Activated CD8-positive, alpha-beta memory T cell treated with anti-CD3 and anti-CD28 coated beads for 36 hours (primary cell): ENCODE results near the gene TNFRSF25. TPM values are rescaled to one million over a fixed set of nuclear protein-coding genes. Genes with fewer than 3 reads are reported as not detected.

Experiments
- CTCF ChIA-PET: fragments of 350-600 bp; sonication (Branson Sonifier 250); formaldehyde crosslinking; loops from one replicate; lab custom pipeline; 2021; ENCODE audit warnings: antibody characterized with exemption; lab: Charles Lee
- POLR2A ChIA-PET: fragments of 350-600 bp; sonication (Branson Sonifier 250); formaldehyde crosslinking; loops from one replicate; lab custom pipeline; 2021; ENCODE audit warnings: antibody characterized with exemption; lab: Charles Lee
- total RNA-seq, 2 experiments: library from RNA; stranded (reverse); gene quantifications; one replicate each; pipeline ENCODE4 v1.2.3, GENCODE V29; 2021

TNFRSF25 gene
- total RNA-seq, 2 experiments from 2014 or later, result 89.9 to 91.3 TPM

GRCh38 chr1:6491480-6491962 lies 25.5 kb upstream of the TNFRSF25 start, which contains the start of gene PLEKHG5:
TSS of gene PLEKHG5 (minus strand) at chr1:6491667. CDS start at chr1:6477571, 14,096 bp downstream.
- ChIA-PET POLR2A (interaction anchor here (0.5 kb wide), 1 partner anchor 723 kb away, joined by 3 read pairs; no protein-coding TSS in a partner anchor), CTCF (interaction anchor here (1.0 to 3.8 kb wide), 5 partner anchors 11 to 68 kb away, joined by 3 to 21 read pairs (median 4); partner anchors contain the start of genes NOL9 and TAS1R1)

- CTCF ChIA-PET, result interaction anchor here (1.0 to 3.8 kb wide), 9 partner anchors 9 to 153 kb away, joined by 3 to 21 read pairs (median 4); partner anchors contain the start of genes NOL9 and TAS1R1
- POLR2A ChIA-PET, result no interaction called here
These were observed 25.1 kb upstream of the TNFRSF25 start for GRCh38 chr1:6491081-6491449.

GRCh38 chr1:6490181-6491080 lies 24.5 kb upstream of the TNFRSF25 start:
- ChIA-PET CTCF (interaction anchor here (0.7 to 3.8 kb wide), 27 partner anchors 8 to 463 kb away, joined by 3 to 21 read pairs (median 4); partner anchors contain the start of genes NOL9, RNF207 and TAS1R1), POLR2A (no interaction called here)

GRCh38 chr1:6489799-6490180 lies 23.8 kb upstream of the TNFRSF25 start:
- POLR2A ChIA-PET, result no interaction called here
- CTCF ChIA-PET, result interaction anchor here (0.7 to 3.8 kb wide), 24 partner anchors 8 to 462 kb away, joined by 3 to 21 read pairs (median 4); partner anchors contain the start of genes NOL9 and TAS1R1

GRCh38 chr1:6489383-6489765 lies 23.4 kb upstream of the TNFRSF25 start:
- POLR2A ChIA-PET, result no interaction called here
- CTCF ChIA-PET, result interaction anchor here (0.9 to 3.8 kb wide), 17 partner anchors 9 to 243 kb away, joined by 3 to 21 read pairs (median 5); partner anchors contain the start of genes NOL9 and TAS1R1

GRCh38 chr1:6488602-6489382 lies 22.8 kb upstream of the TNFRSF25 start:
- CTCF ChIA-PET, result interaction anchor here (0.6 to 3.8 kb wide), 19 partner anchors 8 to 295 kb away, joined by 3 to 21 read pairs (median 4); partner anchors contain the start of genes NOL9 and TAS1R1
- POLR2A ChIA-PET, result no interaction called here

- POLR2A ChIA-PET, result no interaction called here
- CTCF ChIA-PET, result interaction anchor here (1.1 to 3.8 kb wide), 3 partner anchors 21 to 66 kb away, joined by 6 to 21 read pairs (median 7); partner anchors contain the start of genes NOL9 and TAS1R1
These were observed 22.0 kb upstream of the TNFRSF25 start for GRCh38 chr1:6487804-6488484.

GRCh38 chr1:6486433-6487011 lies 20.5 kb upstream of the TNFRSF25 start:
- ChIA-PET POLR2A (no interaction called here), CTCF (interaction anchor here (0.8 to 1.9 kb wide), 12 partner anchors 9 to 234 kb away, joined by 3 to 10 read pairs (median 4); no protein-coding TSS in a partner anchor)

- CTCF ChIA-PET, result interaction anchor here (0.5 to 1.9 kb wide), 13 partner anchors 9 to 233 kb away, joined by 3 to 10 read pairs (median 3); no protein-coding TSS in a partner anchor
- POLR2A ChIA-PET, result no interaction called here
These were observed 19.5 kb upstream of the TNFRSF25 start for GRCh38 chr1:6485168-6486101.

GRCh38 chr1:6484826-6485167 lies 18.8 kb upstream of the TNFRSF25 start:
- POLR2A ChIA-PET, result no interaction called here
- CTCF ChIA-PET, result interaction anchor here (1.0 to 1.9 kb wide), 3 partner anchors 13 to 30 kb away, joined by 3 to 4 read pairs (median 3); no protein-coding TSS in a partner anchor

GRCh38 chr1:6483761-6484117 lies 17.8 kb upstream of the TNFRSF25 start:
- ChIA-PET CTCF (interaction anchor here (0.8 to 1.0 kb wide), 2 partner anchors 12 to 13 kb away, joined by 3 read pairs; no protein-coding TSS in a partner anchor), POLR2A (no interaction called here)

GRCh38 chr1:6483017-6483760 lies 17.2 kb upstream of the TNFRSF25 start:
- ChIA-PET CTCF (interaction anchor here (0.8 kb wide), 1 partner anchor 13 kb away, joined by 3 read pairs; no protein-coding TSS in a partner anchor), POLR2A (no interaction called here)

- POLR2A ChIA-PET, result no interaction called here
- CTCF ChIA-PET, result no interaction called here
These were observed 15.8 kb upstream of the TNFRSF25 start for GRCh38 chr1:6481820-6482219.

- ChIA-PET POLR2A (no interaction called here), CTCF (interaction anchor here (0.6 to 3.1 kb wide), 9 partner anchors 9 to 153 kb away, joined by 3 to 10 read pairs (median 4); partner anchors contain the start of gene TNFRSF25)
These were observed 11.3 kb upstream of the TNFRSF25 start for GRCh38 chr1:6477039-6477820.

- POLR2A ChIA-PET, result no interaction called here
These were observed 10.5 kb upstream of the TNFRSF25 start for GRCh38 chr1:6476483-6476882.

More at GRCh38 chr1:6476483-6476882, 10.5 kb upstream of the TNFRSF25 start:
- CTCF ChIA-PET, result interaction anchor here (0.8 to 3.1 kb wide), 6 partner anchors 10 to 154 kb away, joined by 3 to 10 read pairs (median 3); partner anchors contain the start of gene TNFRSF25
